ENCODE measurements around the gene SUGP1.

The SUGP1 gene

GRCh38 chr19:19319732-19320360 lies 463 bp downstream of the SUGP1 start:
- TF ChIP-seq EZH2phosphoT487 (IDR thresholded peaks at IDR 0.05; ENCODE audit: borderline replicate concordance, low read length) (no peak), CTCF (IDR thresholded peaks at IDR 0.05; ENCODE audit: low read depth, low read length, poor library complexity, severe bottlenecking) (no peak)
- peak overlapping the region; percentile 97 for H3K4me3 ChIP-seq (ENCODE audit: low read length)
- H3K4me1 ChIP-seq (ENCODE audit: control insufficient read depth, low read length) = peaks cover 24% of the 10 kb centered on the region
- H3K79me2 ChIP-seq (ENCODE audit: control insufficient read depth, low read length) = peaks cover 87% of the 10 kb centered on the region
- no peaks in the 10 kb centered on the region for H3F3A ChIP-seq (ENCODE audit: control insufficient read depth, insufficient read depth)
- no peaks in the 10 kb centered on the region for H3K9me3 ChIP-seq (ENCODE audit: control insufficient read depth, insufficient read depth, low read length)
- H3K36me3 ChIP-seq (ENCODE audit: control insufficient read depth, low read length) = peaks cover 45% of the 10 kb centered on the region
- peak overlapping the region; percentile 85 for H3K4me2 ChIP-seq (ENCODE audit: low read length)
- no peaks in the 10 kb centered on the region for H4K20me1 ChIP-seq (ENCODE audit: control insufficient read depth, insufficient read depth, low read depth, low read length)
- peak overlapping the region; percentile 63; the same call in 1 of the 2 replicates for H3K27ac ChIP-seq (ENCODE audit: low read depth, low read length)
- H3K27me3 ChIP-seq (ENCODE audit: control insufficient read depth, low read length) = no peaks in the 10 kb centered on the region
- H3K9me2 ChIP-seq (replicated peaks; ENCODE audit: control insufficient read depth, low read length) = no peaks in the 10 kb centered on the region

- H3K9me2 ChIP-seq (replicated peaks; ENCODE audit: control insufficient read depth, low read length) = no peaks in the 10 kb centered on the region
- H3K4me3 ChIP-seq (ENCODE audit: low read length) = no peak overlapping the region
- no peaks in the 10 kb centered on the region for H3F3A ChIP-seq (ENCODE audit: control insufficient read depth, insufficient read depth)
- H3K9me3 ChIP-seq (ENCODE audit: control insufficient read depth, insufficient read depth, low read length) = no peaks in the 10 kb centered on the region
- no peak overlapping the region for H3K27ac ChIP-seq (ENCODE audit: low read depth, low read length)
- H3K4me1 ChIP-seq (ENCODE audit: control insufficient read depth, low read length) = peaks cover 12% of the 10 kb centered on the region
- peaks cover 52% of the 10 kb centered on the region for H3K79me2 ChIP-seq (ENCODE audit: control insufficient read depth, low read length)
- no peaks in the 10 kb centered on the region for H3K27me3 ChIP-seq (ENCODE audit: control insufficient read depth, low read length)
- H3K4me2 ChIP-seq (ENCODE audit: low read length) = no peak overlapping the region
- H3K36me3 ChIP-seq (ENCODE audit: control insufficient read depth, low read length) = peaks cover 39% of the 10 kb centered on the region
- TF ChIP-seq CTCF (IDR thresholded peaks at IDR 0.05; ENCODE audit: low read depth, low read length, poor library complexity, severe bottlenecking) (no peak), EZH2phosphoT487 (IDR thresholded peaks at IDR 0.05; ENCODE audit: borderline replicate concordance, low read length) (no peak)
- H4K20me1 ChIP-seq (ENCODE audit: control insufficient read depth, insufficient read depth, low read depth, low read length) = no peaks in the 10 kb centered on the region
Observed at GRCh38 chr19:19316082-19316481, 4.2 kb downstream of the SUGP1 start.

- no peaks in the 10 kb centered on the region for H3K9me3 ChIP-seq (ENCODE audit: control insufficient read depth, insufficient read depth, low read length)
- no peaks in the 10 kb centered on the region for H3F3A ChIP-seq (ENCODE audit: control insufficient read depth, insufficient read depth)
- TF ChIP-seq CTCF (IDR thresholded peaks at IDR 0.05; ENCODE audit: low read depth, low read length, poor library complexity, severe bottlenecking) (no peak), EZH2phosphoT487 (IDR thresholded peaks at IDR 0.05; ENCODE audit: borderline replicate concordance, low read length) (no peak)
- H3K27me3 ChIP-seq (ENCODE audit: control insufficient read depth, low read length) = no peaks in the 10 kb centered on the region
- no peak overlapping the region for H3K27ac ChIP-seq (ENCODE audit: low read depth, low read length)
- H3K4me3 ChIP-seq (ENCODE audit: low read length) = no peak overlapping the region
- H4K20me1 ChIP-seq (ENCODE audit: control insufficient read depth, insufficient read depth, low read depth, low read length) = no peaks in the 10 kb centered on the region
- H3K79me2 ChIP-seq (ENCODE audit: control insufficient read depth, low read length) = peaks cover 47% of the 10 kb centered on the region
- no peaks in the 10 kb centered on the region for H3K9me2 ChIP-seq (replicated peaks; ENCODE audit: control insufficient read depth, low read length)
- peaks cover 12% of the 10 kb centered on the region for H3K4me1 ChIP-seq (ENCODE audit: control insufficient read depth, low read length)
- H3K36me3 ChIP-seq (ENCODE audit: control insufficient read depth, low read length) = peaks cover 39% of the 10 kb centered on the region
- H3K4me2 ChIP-seq (ENCODE audit: low read length) = no peak overlapping the region
Observed at GRCh38 chr19:19315444-19315843, 4.9 kb downstream of the SUGP1 start.

Data from DOHH2 (cell line).